ENCODE results near the gene SOCS6.

Gene SOCS6

GRCh38 chr18:70322385-70322784, 33.5 kb downstream of the SOCS6 start:
- no peak for DNase-seq (ENCODE audit: low spot score)

- DNase-seq (ENCODE audit: low spot score): no peak
Observed at GRCh38 chr18:70322928-70323327, 34.1 kb downstream of the SOCS6 start.

GRCh38 chr18:70324897-70325296, 36.1 kb downstream of the SOCS6 start:
- no peak for DNase-seq (ENCODE audit: low spot score)

- no peak for DNase-seq (ENCODE audit: low spot score)
Observed at GRCh38 chr18:70326255-70326654, 37.4 kb downstream of the SOCS6 start.

- no peak for DNase-seq (ENCODE audit: low spot score)
Observed at GRCh38 chr18:70328169-70328568, 39.3 kb downstream of the SOCS6 start.

- DNase-seq (ENCODE audit: low spot score): no peak
Observed at GRCh38 chr18:70329071-70329470, 40.2 kb downstream of the SOCS6 start.

GRCh38 chr18:70330887-70331286, 42.0 kb downstream of the SOCS6 start:
- no peak for DNase-seq (ENCODE audit: low spot score)

- no peak for DNase-seq (ENCODE audit: low spot score)
Observed at GRCh38 chr18:70331456-70332097, 42.7 kb downstream of the SOCS6 start.

- no peak for DNase-seq (ENCODE audit: low spot score)
Observed at GRCh38 chr18:70332694-70333093, 43.8 kb downstream of the SOCS6 start.

- no peak for DNase-seq (ENCODE audit: low spot score)
Observed at GRCh38 chr18:70333316-70333715, 44.5 kb downstream of the SOCS6 start.

GRCh38 chr18:70333757-70334156, 44.9 kb downstream of the SOCS6 start:
- peak; percentile 74 for DNase-seq (ENCODE audit: low spot score)

- no peak for DNase-seq (ENCODE audit: low spot score)
Observed at GRCh38 chr18:70334264-70334663, 45.4 kb downstream of the SOCS6 start.

GRCh38 chr18:70334728-70335329, 46.0 kb downstream of the SOCS6 start:
- DNase-seq (ENCODE audit: low spot score): peak; percentile 63

- peak; percentile 27 for DNase-seq (ENCODE audit: low spot score)
Observed at GRCh38 chr18:70335892-70336726, 47.3 kb downstream of the SOCS6 start.

GRCh38 chr18:70337139-70337972, 48.5 kb downstream of the SOCS6 start:
- peak; percentile 87 for DNase-seq (ENCODE audit: low spot score)

GRCh38 chr18:70338890-70339289, 50.0 kb downstream of the SOCS6 start:
- DNase-seq (ENCODE audit: low spot score): no peak

- DNase-seq (ENCODE audit: low spot score): no peak
Observed at GRCh38 chr18:70339915-70340314, 51.1 kb downstream of the SOCS6 start.

- DNase-seq (ENCODE audit: low spot score): peak; percentile 47
Observed at GRCh38 chr18:70348481-70348880, 59.6 kb downstream of the SOCS6 start.

- DNase-seq (ENCODE audit: low spot score): no peak
Observed at GRCh38 chr18:70349316-70349715, 60.5 kb downstream of the SOCS6 start.

- no peak for DNase-seq (ENCODE audit: low spot score)
Observed at GRCh38 chr18:70354080-70354479, 65.2 kb downstream of the SOCS6 start.

GRCh38 chr18:70354771-70355170, 65.9 kb downstream of the SOCS6 start:
- no peak for DNase-seq (ENCODE audit: low spot score)
